H1 (cell line): ENCODE measurements around the gene KRTAP4-2. TPM values are rescaled to one million over a fixed set of nuclear protein-coding genes. Genes with fewer than 3 reads are reported as not detected.

ENCODE experiments used
- CTCF ChIA-PET: fragments of 300-600 bp; sonication (Branson Sonifier 250); formaldehyde crosslinking; loops from one replicate; lab custom pipeline; 2021; ENCODE audit not compliant: partially characterized antibody; lab: Charles Lee
- POLR2A ChIA-PET: fragments of 300-600 bp; sonication (Branson Sonifier 250); formaldehyde crosslinking; loops from one replicate; lab custom pipeline; 2021; ENCODE audit warnings: inconsistent platforms; ENCODE audit not compliant: partially characterized antibody; lab: Charles Lee
- DNase-seq, 2 experiments: peaks; one replicate each; pipeline versions ENCODE4 v3.0.0 to v3.0.0-alpha.2; 2010 to 2022; ENCODE audit warnings: low spot score in 2 of 2, low read depth in 1 of 2, mixed read lengths in 1 of 2
- FAIRE-seq: peaks from 2 replicates; lab custom pipeline; 2011; peaks lifted over from hg19 to GRCh38; lab: Jason Lieb, UNC
- H2AFZ ChIP-seq: 2 replicates; pipeline ENCODE4 v1.8.1; 2012; ENCODE audit warnings: low read length, inconsistent platforms
- H2AK5ac ChIP-seq: 2 replicates; pipeline ENCODE4 v1.6.1; 2013; ENCODE audit warnings: low read depth, low read length
- H2BK120ac ChIP-seq: replicated peaks from 2 replicates; pipeline ENCODE3; 2013; ENCODE audit warnings: low read depth, low read length, inconsistent platforms
- H2BK12ac ChIP-seq: 2 replicates; pipeline ENCODE4 v1.6.1; 2013; ENCODE audit warnings: low read depth, low read length
- H2BK15ac ChIP-seq: 2 replicates; pipeline ENCODE4 v1.6.1; 2013; ENCODE audit warnings: low read length
- H2BK20ac ChIP-seq: 2 replicates; pipeline ENCODE4 v1.6.1; 2013; ENCODE audit warnings: low read length
- H2BK5ac ChIP-seq: 2 replicates; pipeline ENCODE4 v1.6.1; 2013; ENCODE audit warnings: low read depth, low read length
- H3K14ac ChIP-seq: 2 replicates; pipeline ENCODE4 v1.6.1; 2013; ENCODE audit warnings: inconsistent platforms; ENCODE audit not compliant: insufficient read length
- H3K18ac ChIP-seq: 2 replicates; pipeline ENCODE4 v1.6.1; 2013; ENCODE audit warnings: low read length; ENCODE audit errors: extremely low read depth
- H3K23ac ChIP-seq: 2 replicates; pipeline ENCODE4 v1.6.1; 2013; ENCODE audit warnings: inconsistent platforms; ENCODE audit not compliant: insufficient read length
- H3K23me2 ChIP-seq: 2 replicates; pipeline ENCODE4 v1.6.1; 2013; ENCODE audit warnings: low read depth, low read length
- H3K27ac ChIP-seq: 2 replicates; pipeline ENCODE4 v1.6.1; 2011; ENCODE audit warnings: low read depth, low read length, inconsistent platforms
- H3K27me3 ChIP-seq, 4 experiments: replicated peaks in 1 of 4; 1 replicate in 1 of 4; 2 replicates in 3 of 4; pipeline versions ENCODE4 v1.6.1 to v1.8.1; 2011 to 2013; ENCODE audit warnings: low read length in 3 of 4, mild to moderate bottlenecking in 3 of 4, inconsistent platforms in 2 of 4, mixed read lengths in 2 of 4, moderate library complexity in 1 of 4; ENCODE audit not compliant: control insufficient read depth in 3 of 4, insufficient read depth in 3 of 4; ENCODE audit errors: extremely low read depth in 1 of 4
- H3K36me3 ChIP-seq, 4 experiments: 2 replicates each; pipeline versions ENCODE4 v1.6.1 to v1.8.1; 2011 to 2013; ENCODE audit warnings: mild to moderate bottlenecking in 4 of 4, low read length in 3 of 4, moderate library complexity in 2 of 4, control low read depth in 1 of 4, inconsistent platforms in 1 of 4; ENCODE audit not compliant: insufficient read depth in 4 of 4, control insufficient read depth in 2 of 4
- H3K4ac ChIP-seq: replicated peaks from 2 replicates; pipeline ENCODE3; 2013; ENCODE audit warnings: low read length, low read depth, mixed read lengths, inconsistent platforms; ENCODE audit not compliant: insufficient read length
- H3K4me1 ChIP-seq, 4 experiments: replicated peaks in 1 of 4; 1 replicate in 1 of 4; 2 replicates in 3 of 4; pipeline versions ENCODE4 v1.6.1 to v1.8.1; 2011 to 2013; ENCODE audit warnings: low read length in 3 of 4, inconsistent platforms in 2 of 4, mixed read lengths in 1 of 4; ENCODE audit not compliant: insufficient read depth in 4 of 4, control insufficient read depth in 3 of 4
- H3K4me2 ChIP-seq, 2 experiments: 2 replicates each; pipeline versions ENCODE4 v1.6.1 to v1.8.1; 2011 to 2013; ENCODE audit warnings: low read depth in 2 of 2, low read length in 2 of 2, control low read depth in 1 of 2, inconsistent platforms in 1 of 2, mild to moderate bottlenecking in 1 of 2; ENCODE audit not compliant: insufficient read depth in 1 of 2
- H3K4me3 ChIP-seq, 4 experiments: fragments of 200-600, 300-600 bp in 1 of 4; sonication (generic), shearing (Covaris generic), sonication (Bioruptor Twin) in 1 of 4; 2 replicates each; pipeline versions ENCODE4 v1.5.1 to v1.8.1; 2011 to 2016; ENCODE audit warnings: low read length in 4 of 4, low read depth in 3 of 4, control low read depth in 2 of 4, inconsistent platforms in 2 of 4, mild to moderate bottlenecking in 2 of 4, mixed read lengths in 1 of 4, moderate library complexity in 1 of 4; ENCODE audit not compliant: insufficient read depth in 2 of 4; ENCODE audit errors: extremely low read depth in 1 of 4
- H3K56ac ChIP-seq: replicated peaks from 2 replicates; pipeline ENCODE3; 2013; ENCODE audit warnings: low read depth, mild to moderate bottlenecking, mixed read lengths, low read length, inconsistent platforms; ENCODE audit not compliant: insufficient read length
- H3K79me1 ChIP-seq: 2 replicates; pipeline ENCODE4 v1.6.1; 2013; ENCODE audit warnings: low read depth, low read length, control low read depth
- H3K79me2 ChIP-seq, 2 experiments: 2 replicates each; pipeline versions ENCODE4 v1.6.1 to v1.8.1; 2012 to 2013; ENCODE audit warnings: low read length in 2 of 2, mild to moderate bottlenecking in 2 of 2, inconsistent platforms in 1 of 2; ENCODE audit not compliant: insufficient read depth in 2 of 2, control insufficient read depth in 1 of 2
- H3K9ac ChIP-seq, 4 experiments: replicated peaks in 1 of 4; 1 replicate in 1 of 4; 2 replicates in 3 of 4; pipeline versions ENCODE4 v1.6.1 to v1.8.1; 2011 to 2013; ENCODE audit warnings: low read depth in 3 of 4, low read length in 3 of 4, control low read depth in 2 of 4, mild to moderate bottlenecking in 2 of 4, moderate library complexity in 2 of 4, inconsistent platforms in 1 of 4; ENCODE audit errors: extremely low read depth in 1 of 4
- H3K9me3 ChIP-seq, 2 experiments: 2 replicates each; pipeline versions ENCODE4 v1.6.1 to v1.8.1; 2012 to 2013; ENCODE audit warnings: mild to moderate bottlenecking in 2 of 2, moderate library complexity in 2 of 2, control low read depth in 1 of 2, inconsistent platforms in 1 of 2, low read depth in 1 of 2, low read length in 1 of 2, mixed read lengths in 1 of 2; ENCODE audit not compliant: insufficient read depth in 2 of 2
- H4K20me1 ChIP-seq, 2 experiments: replicated peaks in 1 of 2; 2 replicates each; pipeline versions ENCODE3 to v1.8.1; 2011 to 2013; ENCODE audit warnings: inconsistent platforms in 2 of 2, low read length in 2 of 2, mild to moderate bottlenecking in 1 of 2; ENCODE audit not compliant: insufficient read depth in 2 of 2, control insufficient read depth in 1 of 2
- H4K5ac ChIP-seq: 2 replicates; pipeline ENCODE4 v1.6.1; 2013; ENCODE audit warnings: low read length, low read depth, mixed read lengths, inconsistent platforms; ENCODE audit not compliant: insufficient read length
- H4K8ac ChIP-seq: 2 replicates; pipeline ENCODE4 v1.8.0; 2013; ENCODE audit warnings: mild to moderate bottlenecking, moderate library complexity, low read length, inconsistent platforms; ENCODE audit not compliant: insufficient read depth; ENCODE audit errors: extremely low read depth
- H4K91ac ChIP-seq: replicated peaks from 2 replicates; pipeline ENCODE3; 2013; ENCODE audit warnings: low read length, mixed read lengths, inconsistent platforms; ENCODE audit not compliant: insufficient read length
- ATF3 ChIP-seq: IDR thresholded peaks from 2 replicates; pipeline ENCODE4 v1.6.1; 2011; ENCODE audit warnings: low read depth, mild to moderate bottlenecking, low read length; ENCODE audit not compliant: insufficient read depth
- BACH1 ChIP-seq: IDR thresholded peaks from 2 replicates; pipeline ENCODE4 v1.6.1; 2012; ENCODE audit warnings: low read length, improper control_type of control experiment
- CEBPB ChIP-seq: IDR thresholded peaks from 2 replicates; pipeline ENCODE4 v1.6.1; 2012; ENCODE audit warnings: low read depth, low read length
- KDM4A ChIP-seq: IDR thresholded peaks from one replicate; pipeline ENCODE4 v1.7.1; 2012; ENCODE audit warnings: low read depth, mild to moderate bottlenecking, moderate library complexity, low read length, inconsistent platforms; ENCODE audit not compliant: severe bottlenecking
- KDM5A ChIP-seq: fragments of 200-600 bp; IDR thresholded peaks from 2 replicates; pipeline ENCODE4 v1.7.1; 2012; ENCODE audit warnings: mild to moderate bottlenecking, low read length, inconsistent platforms, mixed read lengths
- MAX ChIP-seq: IDR thresholded peaks from 2 replicates; pipeline ENCODE4 v1.6.1; 2012; ENCODE audit warnings: inconsistent platforms
- RBBP5 ChIP-seq: IDR thresholded peaks from 2 replicates; pipeline ENCODE4 v1.7.1; 2012; ENCODE audit warnings: low read depth, mild to moderate bottlenecking, inconsistent platforms, low read length, moderate library complexity, borderline replicate concordance
- SAP30 ChIP-seq: fragments of 300-600 bp; sonication (generic); IDR thresholded peaks from 2 replicates; pipeline ENCODE4 v1.7.1; 2012; ENCODE audit warnings: low read length, moderate library complexity, mild to moderate bottlenecking, inconsistent platforms; ENCODE audit not compliant: insufficient read depth, insufficient replicate concordance
- SRF ChIP-seq: IDR thresholded peaks from 2 replicates; pipeline ENCODE4 v1.6.1; 2011; ENCODE audit warnings: mild to moderate bottlenecking, low read depth, low read length, moderate library complexity
- TEAD4 ChIP-seq: IDR thresholded peaks from 2 replicates; pipeline ENCODE4 v1.6.1; 2012; ENCODE audit warnings: low read depth, low read length, inconsistent platforms, mixed read lengths
- ZNF274 ChIP-seq: IDR thresholded peaks from 2 replicates; pipeline ENCODE4 v1.7.0; 2012; ENCODE audit warnings: low read length, borderline replicate concordance; ENCODE audit errors: extremely low read depth
- WGBS, 2 experiments: shearing (Covaris generic) in 1 of 2; methylation state at CpG; one replicate each; pipeline versions ENCODE4 v1.1.6 to v1.1.7; 2013 to 2015; ENCODE audit warnings: low lambda C conversion rate in 2 of 2, mixed read lengths in 2 of 2, inconsistent platforms in 1 of 2, low coverage in 1 of 2, missing lambda C conversion rate in 1 of 2; ENCODE audit not compliant: insufficient replicate concordance in 2 of 2, insufficient coverage in 1 of 2, insufficient read length in 1 of 2; ENCODE audit errors: extremely low coverage in 1 of 2, missing lambda C conversion rate in 1 of 2; 5-methylcytosine and 5-hydroxymethylcytosine counted together
- polyA plus RNA-seq, 7 experiments: library from polyadenylated mRNA; depleted of rRNA in 3 of 7; stranded (reverse) in 5 of 7; unstranded in 2 of 7; fragments of >200 nt in 5 of 7; fragments of 200-250 nt in 2 of 7; gene quantifications; 1 replicate in 5 of 7; 2 replicates in 1 of 7; 4 replicates in 1 of 7; pipeline versions ENCODE4 v1.2.1 to v1.2.3, GENCODE V29; 2011 to 2013; ENCODE audit warnings: missing spikeins in 2 of 7, mixed read lengths in 2 of 7
- total RNA-seq: library from RNA; stranded (reverse); fragmentation: NEBNext Ultra II Directional; extraction: Animal tissue kit (Norgen Biotek cat#: 25700); gene quantifications from 2 replicates; pipeline ENCODE4 v1.2.1, GENCODE V29; 2021

The KRTAP4-2 gene
- total and polyA plus RNA-seq, 2 of the 8 experiments (the other 6 are each of a cell fraction or from before 2014, with no cell fraction given): not detected

DNA sequence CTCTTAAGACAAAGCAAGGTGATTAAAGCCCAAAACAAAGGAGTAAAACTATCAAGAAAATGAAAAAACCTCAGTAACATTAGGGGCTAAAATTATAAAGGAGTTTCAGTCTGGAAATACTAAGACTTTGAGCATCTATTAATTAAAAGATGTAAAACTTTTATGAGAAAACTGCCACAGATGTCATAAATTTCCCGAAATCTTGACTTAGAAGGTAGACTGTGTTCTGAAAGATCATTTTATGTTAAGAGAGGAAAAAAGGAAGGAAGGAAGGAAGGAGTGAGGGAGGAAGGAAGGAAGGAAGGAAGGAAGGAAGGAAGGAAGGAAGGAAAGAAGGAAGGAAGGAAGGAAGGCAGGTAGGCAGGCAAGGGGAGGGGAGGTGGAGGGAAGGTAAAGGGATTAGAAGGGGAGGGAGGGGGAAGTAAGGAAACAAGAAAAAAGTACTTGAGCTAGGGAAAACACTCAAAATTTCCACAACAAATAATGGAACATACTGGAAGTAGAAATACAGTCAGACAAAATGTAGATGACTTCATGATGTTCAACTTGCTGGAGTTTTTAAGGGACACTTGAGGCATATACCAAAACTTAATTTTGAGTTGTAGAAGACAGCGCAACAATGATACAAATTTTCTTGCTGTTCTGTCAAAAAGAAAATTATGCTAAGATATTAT is 30.4 kb downstream of the KRTAP4-2 start:
- Histone ChIP-seq H3K27me3 (no peaks in the 10 kb centered on the region), H2BK120ac (no peak overlapping the region), H3K4me3 (no peak overlapping the region), H2AK5ac (no peak overlapping the region), H3K4me1 (no peaks in the 10 kb centered on the region), H4K8ac (no peak overlapping the region), H2BK12ac (no peak overlapping the region), H3K79me1 (no peaks in the 10 kb centered on the region), H3K4me2 (no peak overlapping the region), H2BK20ac (no peak overlapping the region), H2BK5ac (no peak overlapping the region), H2BK15ac (no peak overlapping the region), H3K4ac (no peak overlapping the region), H3K36me3 (no peaks in the 10 kb centered on the region), H3K9me3 (peaks cover 0 to 3% of the 10 kb centered on the region in 2 experiments; a peak in 1 of 4 replicates), H3K18ac (no peak overlapping the region), H3K27ac (no peak overlapping the region), H3K23ac (no peak overlapping the region), H4K20me1 (no peaks in the 10 kb centered on the region), H4K5ac (no peak overlapping the region), H3K56ac (no peak overlapping the region), H4K91ac (no peak overlapping the region), H3K14ac (no peak overlapping the region), H3K23me2 (peaks cover 2% of the 10 kb centered on the region; the same call in 1 of the 2 replicates), H3K9ac (no peak overlapping the region), H3K79me2 (no peaks in the 10 kb centered on the region), H2AFZ (no peak overlapping the region)
- FAIRE-seq (no peak), DNase-seq (no peak)
- WGBS, 2 experiments: 97% methylated on average over 2 of the region's 2 CpGs; no CpG with 5 or more reads in 1 of the 2 experiments
- ChIA-PET CTCF (no interaction called here), POLR2A (no interaction called here)
- TF ChIP-seq CEBPB: no peak
- no peak for TF ChIP-seq ATF3
- TF ChIP-seq ZNF274: no peak
- no peak for TF ChIP-seq BACH1
- no peak for TF ChIP-seq KDM5A
- no peak for TF ChIP-seq TEAD4
- TF ChIP-seq SAP30: no peak
- no peak for TF ChIP-seq SRF
- no peak for TF ChIP-seq KDM4A
- TF ChIP-seq RBBP5: no peak
- TF ChIP-seq MAX: no peak
